ENCODE data around the gene UBE2U. TPM values are rescaled to one million over a fixed set of nuclear protein-coding genes. Genes with fewer than 3 reads are reported as not detected.

The UBE2U gene
- total and polyA plus RNA-seq, 10 of the 15 experiments (the other 5 are each of a cell fraction or from before 2014, with no cell fraction given): not detected

DNA sequence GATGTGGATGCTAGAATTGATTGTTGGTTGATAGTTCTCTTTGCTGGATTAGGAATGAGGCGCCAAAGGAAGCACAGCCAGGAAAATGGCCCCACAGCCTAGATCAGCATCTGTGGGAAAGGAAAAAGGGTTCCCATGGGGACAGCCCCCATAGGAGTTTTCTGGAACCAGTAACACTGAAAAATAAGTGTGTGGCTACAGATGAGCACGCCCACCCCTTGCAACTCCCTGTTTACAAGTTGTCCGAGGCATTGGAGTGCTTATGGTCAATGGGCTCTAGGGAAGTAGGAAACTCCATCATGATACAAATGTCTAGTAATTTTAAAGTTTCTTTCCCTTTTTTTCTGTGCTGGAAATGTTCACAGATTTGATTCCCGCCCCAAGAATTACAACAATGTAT is 23.8 kb upstream of the UBE2U start (continued):
- TF ChIP-seq, protein P1, sequence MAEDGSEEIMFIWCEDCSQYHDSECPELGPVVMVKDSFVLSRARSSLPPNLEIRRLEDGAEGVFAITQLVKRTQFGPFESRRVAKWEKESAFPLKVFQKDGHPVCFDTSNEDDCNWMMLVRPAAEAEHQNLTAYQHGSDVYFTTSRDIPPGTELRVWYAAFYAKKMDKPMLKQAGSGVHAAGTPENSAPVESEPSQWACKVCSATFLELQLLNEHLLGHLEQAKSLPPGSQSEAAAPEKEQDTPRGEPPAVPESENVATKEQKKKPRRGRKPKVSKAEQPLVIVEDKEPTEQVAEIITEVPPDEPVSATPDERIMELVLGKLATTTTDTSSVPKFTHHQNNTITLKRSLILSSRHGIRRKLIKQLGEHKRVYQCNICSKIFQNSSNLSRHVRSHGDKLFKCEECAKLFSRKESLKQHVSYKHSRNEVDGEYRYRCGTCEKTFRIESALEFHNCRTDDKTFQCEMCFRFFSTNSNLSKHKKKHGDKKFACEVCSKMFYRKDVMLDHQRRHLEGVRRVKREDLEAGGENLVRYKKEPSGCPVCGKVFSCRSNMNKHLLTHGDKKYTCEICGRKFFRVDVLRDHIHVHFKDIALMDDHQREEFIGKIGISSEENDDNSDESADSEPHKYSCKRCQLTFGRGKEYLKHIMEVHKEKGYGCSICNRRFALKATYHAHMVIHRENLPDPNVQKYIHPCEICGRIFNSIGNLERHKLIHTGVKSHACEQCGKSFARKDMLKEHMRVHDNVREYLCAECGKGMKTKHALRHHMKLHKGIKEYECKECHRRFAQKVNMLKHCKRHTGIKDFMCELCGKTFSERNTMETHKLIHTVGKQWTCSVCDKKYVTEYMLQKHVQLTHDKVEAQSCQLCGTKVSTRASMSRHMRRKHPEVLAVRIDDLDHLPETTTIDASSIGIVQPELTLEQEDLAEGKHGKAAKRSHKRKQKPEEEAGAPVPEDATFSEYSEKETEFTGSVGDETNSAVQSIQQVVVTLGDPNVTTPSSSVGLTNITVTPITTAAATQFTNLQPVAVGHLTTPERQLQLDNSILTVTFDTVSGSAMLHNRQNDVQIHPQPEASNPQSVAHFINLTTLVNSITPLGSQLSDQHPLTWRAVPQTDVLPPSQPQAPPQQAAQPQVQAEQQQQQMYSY (CRISPR knock-in tag; IDR thresholded peaks at IDR 0.05): no peak
- TF ChIP-seq RFX5 (IDR thresholded peaks at IDR 0.05; ENCODE audit: low read depth, low read length): no peak
- no peak for TF ChIP-seq ZNF24 (IDR thresholded peaks at IDR 0.05)
- TF ChIP-seq, protein P2, sequence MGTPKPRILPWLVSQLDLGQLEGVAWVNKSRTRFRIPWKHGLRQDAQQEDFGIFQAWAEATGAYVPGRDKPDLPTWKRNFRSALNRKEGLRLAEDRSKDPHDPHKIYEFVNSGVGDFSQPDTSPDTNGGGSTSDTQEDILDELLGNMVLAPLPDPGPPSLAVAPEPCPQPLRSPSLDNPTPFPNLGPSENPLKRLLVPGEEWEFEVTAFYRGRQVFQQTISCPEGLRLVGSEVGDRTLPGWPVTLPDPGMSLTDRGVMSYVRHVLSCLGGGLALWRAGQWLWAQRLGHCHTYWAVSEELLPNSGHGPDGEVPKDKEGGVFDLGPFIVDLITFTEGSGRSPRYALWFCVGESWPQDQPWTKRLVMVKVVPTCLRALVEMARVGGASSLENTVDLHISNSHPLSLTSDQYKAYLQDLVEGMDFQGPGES (IDR thresholded peaks at IDR 0.05): no peak
- no peak for TF ChIP-seq ATF7 (IDR thresholded peaks at IDR 0.05; ENCODE audit: low read depth)
- no peak for TF ChIP-seq JUND (IDR thresholded peaks at IDR 0.05; ENCODE audit: low read depth, low read length)
- TF ChIP-seq TBL1XR1 (IDR thresholded peaks at IDR 0.05; ENCODE audit: low read depth, low read length): no peak
- no peak for TF ChIP-seq RAD51 (IDR thresholded peaks at IDR 0.05)
- TF ChIP-seq, protein P3, sequence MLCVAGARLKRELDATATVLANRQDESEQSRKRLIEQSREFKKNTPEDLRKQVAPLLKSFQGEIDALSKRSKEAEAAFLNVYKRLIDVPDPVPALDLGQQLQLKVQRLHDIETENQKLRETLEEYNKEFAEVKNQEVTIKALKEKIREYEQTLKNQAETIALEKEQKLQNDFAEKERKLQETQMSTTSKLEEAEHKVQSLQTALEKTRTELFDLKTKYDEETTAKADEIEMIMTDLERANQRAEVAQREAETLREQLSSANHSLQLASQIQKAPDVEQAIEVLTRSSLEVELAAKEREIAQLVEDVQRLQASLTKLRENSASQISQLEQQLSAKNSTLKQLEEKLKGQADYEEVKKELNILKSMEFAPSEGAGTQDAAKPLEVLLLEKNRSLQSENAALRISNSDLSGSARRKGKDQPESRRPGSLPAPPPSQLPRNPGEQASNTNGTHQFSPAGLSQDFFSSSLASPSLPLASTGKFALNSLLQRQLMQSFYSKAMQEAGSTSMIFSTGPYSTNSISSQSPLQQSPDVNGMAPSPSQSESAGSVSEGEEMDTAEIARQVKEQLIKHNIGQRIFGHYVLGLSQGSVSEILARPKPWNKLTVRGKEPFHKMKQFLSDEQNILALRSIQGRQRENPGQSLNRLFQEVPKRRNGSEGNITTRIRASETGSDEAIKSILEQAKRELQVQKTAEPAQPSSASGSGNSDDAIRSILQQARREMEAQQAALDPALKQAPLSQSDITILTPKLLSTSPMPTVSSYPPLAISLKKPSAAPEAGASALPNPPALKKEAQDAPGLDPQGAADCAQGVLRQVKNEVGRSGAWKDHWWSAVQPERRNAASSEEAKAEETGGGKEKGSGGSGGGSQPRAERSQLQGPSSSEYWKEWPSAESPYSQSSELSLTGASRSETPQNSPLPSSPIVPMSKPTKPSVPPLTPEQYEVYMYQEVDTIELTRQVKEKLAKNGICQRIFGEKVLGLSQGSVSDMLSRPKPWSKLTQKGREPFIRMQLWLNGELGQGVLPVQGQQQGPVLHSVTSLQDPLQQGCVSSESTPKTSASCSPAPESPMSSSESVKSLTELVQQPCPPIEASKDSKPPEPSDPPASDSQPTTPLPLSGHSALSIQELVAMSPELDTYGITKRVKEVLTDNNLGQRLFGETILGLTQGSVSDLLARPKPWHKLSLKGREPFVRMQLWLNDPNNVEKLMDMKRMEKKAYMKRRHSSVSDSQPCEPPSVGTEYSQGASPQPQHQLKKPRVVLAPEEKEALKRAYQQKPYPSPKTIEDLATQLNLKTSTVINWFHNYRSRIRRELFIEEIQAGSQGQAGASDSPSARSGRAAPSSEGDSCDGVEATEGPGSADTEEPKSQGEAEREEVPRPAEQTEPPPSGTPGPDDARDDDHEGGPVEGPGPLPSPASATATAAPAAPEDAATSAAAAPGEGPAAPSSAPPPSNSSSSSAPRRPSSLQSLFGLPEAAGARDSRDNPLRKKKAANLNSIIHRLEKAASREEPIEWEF (IDR thresholded peaks at IDR 0.05; ENCODE audit: insufficient replicate concordance, low read depth, low read length): no peak
- TF ChIP-seq, protein P4, sequence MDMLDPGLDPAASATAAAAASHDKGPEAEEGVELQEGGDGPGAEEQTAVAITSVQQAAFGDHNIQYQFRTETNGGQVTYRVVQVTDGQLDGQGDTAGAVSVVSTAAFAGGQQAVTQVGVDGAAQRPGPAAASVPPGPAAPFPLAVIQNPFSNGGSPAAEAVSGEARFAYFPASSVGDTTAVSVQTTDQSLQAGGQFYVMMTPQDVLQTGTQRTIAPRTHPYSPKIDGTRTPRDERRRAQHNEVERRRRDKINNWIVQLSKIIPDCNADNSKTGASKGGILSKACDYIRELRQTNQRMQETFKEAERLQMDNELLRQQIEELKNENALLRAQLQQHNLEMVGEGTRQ (IDR thresholded peaks at IDR 0.05; ENCODE audit: borderline replicate concordance, low read depth, low read length): no peak
- TF ChIP-seq ASH2L (IDR thresholded peaks at IDR 0.05; ENCODE audit: borderline replicate concordance, low read depth): no peak

Data from GM12878 (cell line).